Measurements from ENCODE around the gene VSTM1.

GRCh38 chr19:54021363-54021762, 42.3 kb downstream of the VSTM1 start:
- no peak for TF ChIP-seq POLR2A (IDR thresholded peaks at IDR 0.05)
- no peak for TF ChIP-seq CTCF (IDR thresholded peaks at IDR 0.05)
- TF ChIP-seq POLR2AphosphoS5 (IDR thresholded peaks at IDR 0.05), result no peak
- TF ChIP-seq EP300 (IDR thresholded peaks at IDR 0.05), result no peak

Data from upper lobe of left lung (tissue), 4 donors.